IPS DF 4.7 (cell line): ENCODE data around the gene FMOD.
"Not testable (repeated sequence)": the region's sequence is repeated elsewhere in the genome, so short reads cannot be mapped to it uniquely, and the experiment has no call there.

Experiments used
- DNase-seq: peaks from one replicate; pipeline ENCODE4 v3.0.0-alpha.2; 2013; ENCODE audit warnings: low spot score; ENCODE audit errors: extremely low read depth

FMOD gene

GRCh38 chr1:203306089-203306964 is 44.6 kb downstream of the FMOD start:
- no peak for DNase-seq

DNA sequence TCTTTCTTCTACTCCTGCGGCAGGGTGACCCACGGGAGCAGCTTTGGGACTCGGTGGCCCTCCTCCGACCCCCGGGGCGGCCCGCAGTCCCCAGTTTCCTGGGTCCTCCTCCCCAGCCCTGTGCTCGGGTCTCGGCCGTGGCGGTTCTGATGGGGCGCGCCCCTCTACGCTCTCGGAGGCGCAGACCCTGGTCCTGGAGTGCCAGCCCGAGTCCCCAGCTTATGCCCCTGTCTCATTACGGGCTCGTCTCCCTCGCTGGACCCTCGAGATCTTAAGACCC is 45.2 kb downstream of the FMOD start:
- no peak for DNase-seq

DNA sequence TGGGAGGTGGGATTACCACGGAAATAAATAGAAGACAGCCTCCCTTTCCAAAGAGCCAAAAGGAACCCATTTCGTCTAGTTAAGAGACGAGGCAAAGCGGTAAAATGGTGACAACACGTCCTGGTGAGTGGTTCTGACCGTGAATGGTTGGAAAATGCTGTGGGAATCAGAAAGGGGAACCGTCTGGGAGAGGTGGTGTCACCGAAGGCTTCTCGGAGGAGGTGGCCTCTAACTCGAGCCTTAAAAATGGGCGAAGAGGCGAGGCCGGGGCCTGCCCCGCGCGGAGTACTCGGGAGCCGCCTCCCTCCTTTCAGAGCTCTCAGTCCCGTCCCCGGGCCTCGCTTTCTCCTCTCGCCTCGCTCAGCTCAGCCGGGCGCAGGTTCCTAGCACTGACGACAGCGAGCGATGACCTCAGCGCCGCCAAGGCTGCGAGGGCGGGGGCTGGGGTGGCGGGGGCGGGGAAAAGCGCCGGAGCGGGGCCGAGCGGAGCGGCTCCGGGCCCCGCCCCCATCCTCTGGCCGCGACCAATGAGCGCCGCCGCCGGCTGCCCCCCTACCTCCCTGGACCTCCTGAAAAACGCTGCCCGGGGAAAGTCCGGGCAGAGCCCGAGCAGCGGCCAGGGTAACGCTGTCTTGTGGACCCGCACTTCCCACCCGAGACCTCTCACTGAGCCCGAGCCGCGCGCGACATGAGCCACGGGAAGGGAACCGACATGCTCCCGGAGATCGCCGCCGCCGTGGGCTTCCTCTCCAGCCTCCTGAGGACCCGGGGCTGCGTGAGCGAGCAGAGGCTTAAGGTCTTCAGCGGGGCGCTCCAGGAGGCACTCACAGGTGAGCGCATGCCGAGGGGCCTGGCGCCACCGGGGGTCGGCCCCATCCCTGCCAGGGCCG is 45.8 kb downstream of the FMOD start, which contains the start of gene BTG2:
Gene BTG2, plus strand, starts transcription at position 601 of the 890 bp plus-strand sequence. Its CDS starts 88 bp downstream, at position 689.
- no peak for DNase-seq

DNA sequence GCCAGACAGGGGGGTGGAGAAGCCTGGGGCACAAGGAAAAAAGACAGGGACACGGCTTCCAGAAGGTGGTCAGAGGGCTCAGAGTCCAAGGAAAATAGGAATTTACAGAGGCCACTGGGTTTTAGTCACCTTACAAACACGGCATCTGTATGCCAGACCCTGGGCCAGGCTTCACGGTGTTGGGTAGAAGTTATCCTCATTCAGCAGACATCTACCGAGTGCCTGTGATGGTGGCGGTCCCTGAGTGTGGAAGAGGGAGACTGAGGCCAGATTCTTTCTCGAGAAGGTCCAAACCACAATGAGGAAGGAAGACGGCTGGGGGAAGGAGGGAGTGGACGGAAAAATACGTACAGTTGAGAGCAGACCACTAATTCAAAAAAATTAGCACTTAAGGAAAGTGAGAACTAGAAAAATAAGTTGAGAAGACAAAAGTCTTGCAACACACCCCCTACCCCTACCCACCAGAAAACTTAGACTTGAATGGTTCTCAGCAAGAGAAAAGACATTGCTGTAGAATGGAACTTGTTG is 46.5 kb downstream of the FMOD start:
- no peak for DNase-seq

DNA sequence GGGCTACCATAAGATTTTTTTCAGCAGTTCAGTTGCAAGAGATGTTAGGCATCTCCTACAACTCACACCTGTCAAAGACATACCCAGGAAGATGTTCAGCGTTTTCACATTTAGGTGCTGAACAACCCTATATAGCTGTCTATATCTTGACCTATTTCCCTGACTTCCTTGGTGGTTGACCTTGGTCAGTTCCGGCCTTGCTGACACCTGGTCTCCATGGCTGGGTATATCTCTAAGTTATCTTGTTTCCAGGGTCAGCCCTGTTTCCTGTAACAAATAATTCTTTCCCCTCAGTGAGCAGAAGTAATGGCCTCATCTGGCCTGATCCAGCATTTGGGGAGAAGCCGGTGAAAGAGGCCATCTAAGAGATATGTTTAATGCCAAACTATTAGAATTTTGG is 48.0 kb downstream of the FMOD start:
- no peak for DNase-seq

DNA sequence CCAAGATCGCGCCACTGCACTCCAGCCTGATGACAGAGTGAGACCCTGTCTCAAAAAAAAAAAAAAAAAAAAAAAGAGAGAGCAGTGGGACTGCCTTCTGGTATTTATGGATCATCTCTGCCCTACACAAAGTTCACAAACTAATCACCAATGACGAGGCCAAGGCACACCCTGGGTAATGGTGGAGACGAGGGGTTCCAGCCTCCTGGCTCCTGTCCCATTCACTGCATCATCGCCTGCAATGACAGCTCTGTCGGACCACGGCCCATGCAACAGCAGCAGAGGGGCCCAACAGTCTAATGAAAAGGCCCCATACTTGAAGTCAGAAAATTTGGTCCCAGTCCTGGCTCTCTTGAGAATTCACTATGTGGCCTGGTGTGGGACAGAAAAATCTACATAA is 48.5 kb downstream of the FMOD start:
- no peak for DNase-seq

- no peak for DNase-seq
These were observed 49.6 kb downstream of the FMOD start for GRCh38 chr1:203301331-203301668.

GRCh38 chr1:203300441-203301330 is 50.2 kb downstream of the FMOD start:
- no peak for DNase-seq

DNA sequence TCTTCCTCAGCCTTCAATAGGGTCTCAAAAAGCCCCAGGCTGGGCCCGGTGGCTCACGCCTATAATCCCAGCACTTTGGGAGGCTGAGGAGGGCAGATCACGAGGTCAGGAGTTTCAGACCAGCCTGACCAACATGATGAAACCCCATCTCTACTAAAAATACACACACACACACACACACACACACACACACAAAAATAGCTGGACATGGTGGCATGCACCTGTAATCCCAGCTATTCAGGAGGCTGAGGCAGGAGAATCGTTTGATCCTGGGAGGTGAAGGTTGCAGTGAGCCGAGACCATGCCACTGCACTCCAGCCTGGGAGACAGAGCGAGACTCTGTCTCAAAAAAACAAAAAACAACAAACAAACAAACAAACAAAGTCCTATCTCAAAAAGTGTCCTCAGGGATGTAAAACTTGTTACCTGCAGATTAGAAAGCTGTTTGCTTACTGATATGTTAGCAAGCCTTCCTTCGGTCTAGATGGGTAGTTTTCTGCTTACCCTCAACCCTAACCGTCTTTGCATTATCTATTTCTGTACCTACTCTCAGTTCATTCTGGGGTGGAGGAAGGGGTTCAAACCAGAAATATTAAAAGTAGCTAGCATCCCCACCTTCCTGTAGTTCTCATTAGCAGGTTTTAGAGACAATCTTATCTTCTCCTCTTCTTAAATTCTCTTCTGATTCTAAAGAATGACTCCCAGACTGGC is 51.0 kb downstream of the FMOD start:
- not testable (repeated sequence) for DNase-seq

- no peak for DNase-seq
These were observed 51.8 kb downstream of the FMOD start for GRCh38 chr1:203299169-203299568.

DNA sequence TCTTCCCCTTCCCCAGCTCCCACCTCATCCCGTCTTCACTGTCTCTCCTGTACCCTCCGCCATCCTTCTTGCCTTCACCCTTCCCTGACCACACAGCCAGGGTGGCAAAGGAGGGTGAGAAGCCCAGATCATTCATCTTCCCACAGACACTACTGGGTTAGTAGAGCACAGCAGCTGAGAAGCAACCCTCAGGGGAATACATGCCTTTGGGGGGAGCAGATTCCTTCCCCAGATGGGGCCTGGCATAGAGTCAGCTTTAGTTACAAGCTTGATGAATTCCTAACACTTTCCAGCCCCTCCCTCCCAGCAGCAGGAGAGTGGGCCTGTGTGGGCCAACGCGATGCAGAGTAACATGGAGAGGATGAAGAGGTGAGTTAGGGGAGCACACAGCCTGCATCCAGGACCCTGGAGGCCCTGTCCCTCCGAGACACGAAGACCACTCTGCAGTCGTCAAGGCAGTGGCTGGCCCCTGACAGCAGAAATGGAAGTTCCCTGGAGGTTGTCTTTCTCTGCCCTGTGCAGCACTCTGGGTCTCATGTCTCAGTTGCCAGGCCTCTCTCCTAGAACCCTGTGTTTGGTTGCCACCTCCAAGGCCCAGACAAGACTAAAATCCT is 54.4 kb downstream of the FMOD start:
- no peak for DNase-seq

DNA sequence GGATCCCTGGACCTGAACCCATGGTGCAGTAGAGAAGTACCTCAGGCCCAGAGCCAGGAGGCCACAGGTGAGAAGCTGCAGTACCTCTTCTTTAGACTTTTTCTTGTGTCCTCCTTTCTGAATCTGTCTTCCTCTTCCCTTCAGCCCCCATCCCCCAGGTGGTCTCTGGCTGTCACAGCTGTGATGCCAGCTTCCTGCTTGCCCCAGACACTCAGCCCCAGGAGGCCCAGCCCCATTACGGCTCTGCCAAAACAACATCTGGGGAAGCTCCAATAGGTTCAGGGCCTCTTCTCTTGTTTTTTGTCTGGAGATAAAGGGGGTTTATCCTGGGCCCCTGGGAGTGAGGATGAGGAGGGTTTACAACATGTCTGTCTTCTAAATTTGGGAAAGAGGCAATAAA is 55.1 kb downstream of the FMOD start:
- DNase-seq, result no peak

- no peak for DNase-seq
These were observed 59.5 kb downstream of the FMOD start for GRCh38 chr1:203291201-203292096.
